ENCODE results near the gene OLFML2A. TPM values are rescaled to one million over a fixed set of nuclear protein-coding genes. Genes with fewer than 3 reads are reported as not detected.

The OLFML2A gene
- polyA plus RNA-seq, 3 donors = 0.03 to 0.25 TPM; not detected in 1

GRCh38 chr9:124764774-124765438 is 12.0 kb upstream of the OLFML2A start:
- peaks cover 67% of the 10 kb centered on the region for H3K4me1 Mint-ChIP-seq
- peaks cover 0 to 3% (median 0%) of the 10 kb centered on the region in 7 donors for H3K9me3 Mint-ChIP-seq
- no peak overlapping the region for H3K27ac Mint-ChIP-seq
- H4K20me1 ChIP-seq (ENCODE audit: insufficient read depth, low read length) = peaks cover 12% of the 10 kb centered on the region
- WGBS (ENCODE audit: insufficient coverage) = no CpG with 5 or more reads among the region's 6 CpGs
- no peak overlapping the region for H3K9ac ChIP-seq (ENCODE audit: insufficient read depth, low read length, poor library complexity, severe bottlenecking)
- H3K4me3 Mint-ChIP-seq = no peak overlapping the region
- peaks cover 55% of the 10 kb centered on the region for H3K79me2 ChIP-seq (ENCODE audit: insufficient read depth, low read length)
- H3K4me3 ChIP-seq (replicated peaks in 1 of 3; ENCODE audit: low read depth in 2 of 3, low read length in 3 of 3) = no peak overlapping the region
- peaks cover 24 to 53% of the 10 kb centered on the region in 2 donors for H3K4me1 ChIP-seq (ENCODE audit: control insufficient read depth in 1 of 2, insufficient read depth in 2 of 2, low read length in 2 of 2)
- H3K27me3 Mint-ChIP-seq (ENCODE audit: low read depth in 3 of 3) = peaks cover 10 to 13% (median 13%) of the 10 kb centered on the region in 3 donors
- DNase-seq = peak in 1 of 3 donors; percentile 26
- no peaks in the 10 kb centered on the region for H3K9me3 ChIP-seq (replicated peaks in 1 of 2; ENCODE audit: control insufficient read depth in 1 of 2, insufficient read depth in 1 of 2, low read length in 2 of 2)
- TF ChIP-seq CTCF (IDR thresholded peaks at IDR 0.05) = peak; percentile 57
- no peak overlapping the region for H3K27ac ChIP-seq (ENCODE audit: low read depth in 1 of 2, low read length in 2 of 2)
- H3K27me3 ChIP-seq (ENCODE audit: control insufficient read depth in 2 of 2, insufficient read depth in 2 of 2, low read length in 2 of 2) = peaks cover 0 to 14% of the 10 kb centered on the region in 2 donors
- no peaks in the 10 kb centered on the region for H3K36me3 ChIP-seq (replicated peaks in 1 of 2; ENCODE audit: control insufficient read depth in 1 of 2, insufficient read depth in 2 of 2, low read length in 2 of 2)
- H2AFZ ChIP-seq (ENCODE audit: insufficient read depth, low read depth, low read length, poor library complexity, severe bottlenecking) = no peak overlapping the region
- H3K4me2 ChIP-seq (replicated peaks; ENCODE audit: extremely low read depth, low read length, poor library complexity, severe bottlenecking) = no peak overlapping the region
- intact Hi-C loops (cut with micrococcal nuclease) = no loop called here
- peaks cover 0 to 4% of the 10 kb centered on the region in 2 donors for H3K36me3 Mint-ChIP-seq

- intact Hi-C loops (cut with micrococcal nuclease) = no loop called here
- no peak for TF ChIP-seq CTCF (IDR thresholded peaks at IDR 0.05)
- H3K4me3 ChIP-seq (replicated peaks in 1 of 3; ENCODE audit: low read depth in 2 of 3, low read length in 3 of 3) = no peak overlapping the region
- Mint-ChIP-seq H3K9me3 (peaks cover 0 to 3% (median 0%) of the 10 kb centered on the region in 7 donors), H3K27ac (no peak overlapping the region), H3K4me3 (no peak overlapping the region), H3K27me3 (ENCODE audit: low read depth in 3 of 3) (peaks cover 12 to 18% (median 16%) of the 10 kb centered on the region in 3 donors), H3K4me1 (peaks cover 67% of the 10 kb centered on the region), H3K36me3 (peaks cover 0 to 7% of the 10 kb centered on the region in 2 donors)
- H3K36me3 ChIP-seq (replicated peaks in 1 of 2; ENCODE audit: control insufficient read depth in 1 of 2, insufficient read depth in 2 of 2, low read length in 2 of 2) = no peaks in the 10 kb centered on the region
- H3K79me2 ChIP-seq (ENCODE audit: insufficient read depth, low read length) = peaks cover 52% of the 10 kb centered on the region
- no peak overlapping the region for H2AFZ ChIP-seq (ENCODE audit: insufficient read depth, low read depth, low read length, poor library complexity, severe bottlenecking)
- H3K4me1 ChIP-seq (ENCODE audit: control insufficient read depth in 1 of 2, insufficient read depth in 2 of 2, low read length in 2 of 2) = peaks cover 26 to 56% of the 10 kb centered on the region in 2 donors
- peaks cover 0 to 16% of the 10 kb centered on the region in 2 donors for H3K27me3 ChIP-seq (ENCODE audit: control insufficient read depth in 2 of 2, insufficient read depth in 2 of 2, low read length in 2 of 2)
- no peak overlapping the region for H3K9ac ChIP-seq (ENCODE audit: insufficient read depth, low read length, poor library complexity, severe bottlenecking)
- DNase-seq = no peak
- H3K27ac ChIP-seq (ENCODE audit: low read depth in 1 of 2, low read length in 2 of 2) = no peak overlapping the region
- no peaks in the 10 kb centered on the region for H3K9me3 ChIP-seq (replicated peaks in 1 of 2; ENCODE audit: control insufficient read depth in 1 of 2, insufficient read depth in 1 of 2, low read length in 2 of 2)
- H4K20me1 ChIP-seq (ENCODE audit: insufficient read depth, low read length) = peaks cover 13% of the 10 kb centered on the region
- no CpG with 5 or more reads among the region's 6 CpGs for WGBS (ENCODE audit: insufficient coverage)
- H3K4me2 ChIP-seq (replicated peaks; ENCODE audit: extremely low read depth, low read length, poor library complexity, severe bottlenecking) = no peak overlapping the region
Measured at GRCh38 chr9:124765439-124765835, 11.5 kb upstream of the OLFML2A start.
